Hematopoietic multipotent progenitor cell treated with erythropoietin and hydrocortisone succinate and interleukin-3 and kit ligand, for 8 days (in vitro differentiated cells): ENCODE measurements around the gene ISL2.
A peak's percentile ranks its signal among the peaks of the same experiment; 100 is the strongest.

Experiments used
- DNase-seq: peaks from one replicate; pipeline ENCODE4 v3.0.0-alpha.2; 2015

ISL2 gene

DNA sequence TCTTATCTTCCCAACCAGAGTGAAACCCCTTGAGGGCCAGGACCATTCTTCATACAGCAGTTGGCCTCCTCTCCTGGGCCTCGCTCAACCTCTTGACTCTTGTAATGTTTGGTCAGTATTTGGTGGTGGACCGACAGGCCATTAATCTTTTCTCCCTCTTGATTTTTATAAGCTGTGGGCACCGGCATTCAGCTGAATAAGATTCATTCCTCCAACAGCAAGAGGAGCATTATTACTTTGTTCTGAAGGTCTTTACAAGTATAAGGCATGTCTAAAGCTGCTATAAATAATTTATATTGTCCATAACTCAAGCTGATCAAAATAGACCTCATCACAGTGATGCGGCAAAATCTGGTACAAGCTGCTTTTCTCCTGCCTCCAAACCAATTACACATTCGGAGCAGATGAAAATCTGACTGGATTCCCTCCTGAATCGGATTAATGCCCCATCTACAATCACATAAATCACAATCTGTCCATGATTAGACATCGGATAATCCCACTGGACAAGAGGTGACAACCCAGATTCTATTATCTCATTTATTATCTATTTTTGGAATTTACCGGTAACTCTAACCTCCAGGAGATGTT lies 8.4 kb upstream of the ISL2 start:
- DNase-seq: no peak

DNA sequence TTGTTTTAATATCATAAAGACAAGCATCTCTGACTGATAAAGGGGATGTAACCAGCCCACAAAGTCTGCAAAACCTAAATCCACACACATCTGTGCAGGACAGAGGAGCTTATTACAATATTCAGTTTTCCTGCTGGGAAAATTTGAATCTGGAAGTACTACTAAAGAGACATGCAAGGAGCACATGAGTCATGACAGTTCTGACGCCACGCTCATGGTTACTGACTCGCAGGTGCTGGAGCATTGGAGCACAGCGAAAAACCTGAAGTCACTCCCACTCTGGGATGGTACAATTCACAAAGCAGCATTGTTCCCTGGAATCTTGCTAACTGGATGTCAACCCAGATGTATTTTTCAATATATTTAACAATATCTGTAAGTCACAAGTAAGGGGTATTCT lies 7.6 kb upstream of the ISL2 start:
- DNase-seq: no peak

DNA sequence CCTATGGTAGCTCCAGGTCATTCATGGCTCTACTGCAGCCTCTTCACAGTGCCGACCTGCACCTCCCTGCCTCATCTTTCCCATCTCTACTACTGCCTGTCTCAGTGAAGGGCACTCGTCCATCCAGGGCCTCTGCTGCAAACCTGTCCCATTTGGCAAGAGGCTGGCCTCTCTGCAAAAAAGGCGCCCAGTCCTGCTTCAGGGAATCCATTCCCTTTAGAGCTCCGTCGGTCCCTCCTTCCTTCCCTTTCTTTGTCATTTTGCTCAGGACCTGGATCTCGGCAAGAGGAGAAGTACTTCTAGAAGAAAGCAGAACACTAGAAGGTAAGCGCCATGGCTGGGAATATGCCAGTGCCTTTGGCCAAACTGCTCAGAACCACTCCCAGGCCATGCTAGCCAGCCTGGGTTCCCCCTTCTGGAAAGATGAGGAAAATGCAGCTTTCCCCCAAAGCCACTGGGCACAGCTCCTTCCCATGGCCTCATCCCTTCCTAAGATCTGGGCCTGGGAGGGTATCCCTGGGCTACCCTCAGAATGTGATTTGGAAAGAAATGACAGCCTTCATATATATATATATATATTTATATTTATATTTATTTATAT lies 6.4 kb upstream of the ISL2 start:
- DNase-seq: peak; percentile 54

DNA sequence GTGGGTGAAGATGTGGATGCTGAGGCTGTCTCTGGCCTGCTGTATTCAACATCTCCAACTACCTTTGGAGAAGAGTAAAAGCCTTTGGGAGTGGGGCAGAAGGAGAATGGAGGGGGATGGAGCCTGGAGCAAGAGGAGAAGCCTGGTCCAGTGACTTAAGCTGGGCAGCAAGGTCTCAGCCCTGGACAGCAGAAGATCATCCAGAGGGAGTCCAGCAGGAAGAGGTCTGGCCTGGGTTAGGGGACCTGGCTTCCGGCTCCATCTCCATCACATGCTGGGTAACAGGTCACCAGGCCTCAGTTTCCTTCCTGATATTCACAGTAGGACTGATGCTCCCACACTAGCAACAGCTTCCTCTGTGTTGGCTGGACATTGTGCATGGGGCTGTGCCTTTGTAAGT lies 3.8 kb upstream of the ISL2 start:
- no peak for DNase-seq

DNA sequence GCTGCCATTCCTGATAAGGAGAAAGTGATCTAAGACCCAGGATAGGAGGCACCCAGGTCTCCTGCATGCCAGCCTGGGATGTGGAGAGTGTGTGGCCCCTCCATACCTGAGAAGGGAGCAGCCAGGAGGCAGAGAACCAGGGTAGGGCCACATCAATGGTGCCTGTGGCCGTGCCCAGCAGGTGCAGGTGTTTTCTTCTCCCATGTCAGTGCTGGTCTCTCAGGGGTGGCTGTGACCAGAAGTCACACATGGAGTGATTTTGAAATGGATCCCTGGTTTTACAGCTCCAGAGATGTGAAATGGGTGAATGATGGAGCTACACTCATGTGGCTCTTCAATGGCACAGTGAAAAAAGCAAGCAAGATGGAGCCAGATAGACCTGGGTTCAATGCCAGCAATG lies 3.3 kb upstream of the ISL2 start:
- no peak for DNase-seq

DNA sequence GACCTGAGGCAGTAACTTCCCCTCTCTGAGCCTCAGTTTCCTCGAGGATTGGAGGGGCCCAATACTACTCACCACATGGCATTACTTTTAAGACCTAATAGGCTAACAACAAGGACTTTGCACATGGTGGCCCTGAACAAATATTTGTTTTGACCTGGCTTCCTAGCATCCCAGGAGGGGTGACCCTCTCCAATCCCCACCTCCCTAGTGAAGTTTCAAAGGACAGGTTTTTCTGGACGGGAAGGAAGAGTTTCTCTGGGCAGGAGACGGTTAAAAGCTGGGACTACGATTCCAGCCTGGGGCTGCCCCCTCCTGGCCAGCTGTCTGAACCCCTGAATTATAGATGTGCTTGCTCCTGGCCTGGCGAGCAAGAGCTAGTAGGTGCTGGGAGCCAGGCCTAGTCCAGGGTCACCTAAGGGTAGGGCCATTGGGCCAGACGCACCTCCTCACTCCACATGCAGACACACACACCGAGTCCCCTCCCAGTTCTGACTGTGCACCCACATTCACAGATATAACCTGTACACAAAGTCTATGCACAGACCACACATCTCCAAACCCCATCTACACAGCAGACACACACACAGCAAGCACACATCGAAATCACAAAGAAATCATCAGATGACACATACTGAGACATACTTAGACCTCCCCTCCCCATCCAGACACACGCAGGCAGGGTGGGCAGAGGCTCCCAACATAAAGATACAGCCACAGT lies 2.7 kb upstream of the ISL2 start:
- no peak for DNase-seq

DNA sequence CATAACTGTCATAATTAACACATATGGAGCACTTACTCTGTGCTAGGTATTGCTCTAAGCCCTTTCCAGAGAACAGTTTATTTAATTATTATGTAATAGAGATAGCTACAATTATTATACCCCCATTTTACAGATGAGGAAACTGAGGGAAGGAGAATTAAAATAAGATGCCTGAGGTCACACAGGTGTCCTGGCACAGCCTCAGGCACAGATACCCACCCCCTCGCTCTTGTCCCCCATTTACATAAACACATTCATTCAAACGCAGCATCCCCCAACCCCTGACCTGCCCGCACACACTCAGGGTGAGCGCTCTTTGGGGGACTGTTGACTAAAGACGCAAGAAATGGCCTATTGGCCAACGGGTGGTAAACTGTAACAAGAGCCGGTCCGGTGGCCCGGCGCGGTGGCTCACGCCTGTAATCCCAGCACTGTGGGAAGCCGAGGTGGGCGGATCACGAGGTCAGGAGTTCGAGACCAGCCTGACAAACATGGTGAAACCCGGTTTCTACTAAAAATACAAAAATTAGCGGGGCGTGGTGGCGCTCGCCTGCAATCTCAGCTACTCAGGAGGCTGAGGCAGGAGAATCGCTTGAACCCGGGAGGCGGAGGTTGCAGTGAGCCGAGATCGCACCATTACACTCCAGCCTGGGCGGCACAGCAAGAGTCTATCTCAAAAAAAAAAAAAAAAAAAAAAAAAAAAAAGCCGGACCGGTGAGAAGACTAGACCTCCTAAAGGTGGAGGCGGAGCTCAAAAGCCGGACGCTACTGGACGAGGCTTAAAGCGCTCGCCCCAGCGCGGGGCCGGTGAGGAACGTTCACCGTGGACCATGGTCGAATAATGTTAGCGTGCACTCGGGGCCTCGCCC lies 1.9 kb upstream of the ISL2 start:
- no peak for DNase-seq

DNA sequence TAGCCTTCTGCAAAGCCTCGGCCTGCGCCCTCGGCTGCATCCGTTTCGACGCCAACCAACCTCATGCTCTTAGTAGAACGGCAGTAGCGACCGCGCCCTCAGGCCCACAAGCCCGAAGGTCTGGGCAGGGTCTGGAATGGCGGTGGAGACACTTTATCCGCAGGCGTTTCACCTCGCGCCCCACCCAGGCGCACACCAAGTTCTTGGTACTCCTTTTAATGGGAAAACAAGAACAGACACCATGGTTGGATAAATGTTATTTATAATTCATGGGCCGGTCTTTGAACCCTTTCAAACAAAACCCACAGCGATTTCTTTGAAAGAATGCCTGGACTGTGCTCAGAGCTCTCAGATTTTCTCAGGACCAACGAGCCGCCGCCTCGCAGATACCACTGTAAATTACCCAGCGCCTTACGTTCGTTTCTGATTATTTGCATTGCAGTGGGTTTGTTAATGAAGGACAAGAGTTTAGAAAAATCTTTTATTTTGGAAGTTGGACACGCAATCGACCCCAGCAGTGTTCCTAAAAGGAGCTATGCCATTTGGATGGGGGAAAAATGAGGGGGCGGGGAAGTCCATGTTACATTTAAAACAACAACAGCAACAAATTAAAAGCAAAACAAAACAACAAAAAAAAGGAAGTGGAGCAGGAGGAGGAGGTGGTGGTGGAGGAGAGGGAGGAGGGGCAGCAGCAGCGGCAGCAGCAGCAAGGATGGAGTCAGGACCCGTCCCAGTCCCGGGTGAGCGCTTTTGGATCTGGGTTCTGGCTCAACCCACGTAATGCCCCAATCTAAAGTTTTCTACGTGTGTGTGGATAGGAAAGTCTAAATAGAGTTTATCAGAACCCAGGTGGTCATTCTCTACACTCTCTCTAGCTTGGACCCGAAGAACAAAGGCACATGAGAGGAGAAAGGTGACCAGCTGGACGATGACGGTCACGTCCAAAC lies 993 bp upstream of the ISL2 start:
- DNase-seq: no peak

DNA sequence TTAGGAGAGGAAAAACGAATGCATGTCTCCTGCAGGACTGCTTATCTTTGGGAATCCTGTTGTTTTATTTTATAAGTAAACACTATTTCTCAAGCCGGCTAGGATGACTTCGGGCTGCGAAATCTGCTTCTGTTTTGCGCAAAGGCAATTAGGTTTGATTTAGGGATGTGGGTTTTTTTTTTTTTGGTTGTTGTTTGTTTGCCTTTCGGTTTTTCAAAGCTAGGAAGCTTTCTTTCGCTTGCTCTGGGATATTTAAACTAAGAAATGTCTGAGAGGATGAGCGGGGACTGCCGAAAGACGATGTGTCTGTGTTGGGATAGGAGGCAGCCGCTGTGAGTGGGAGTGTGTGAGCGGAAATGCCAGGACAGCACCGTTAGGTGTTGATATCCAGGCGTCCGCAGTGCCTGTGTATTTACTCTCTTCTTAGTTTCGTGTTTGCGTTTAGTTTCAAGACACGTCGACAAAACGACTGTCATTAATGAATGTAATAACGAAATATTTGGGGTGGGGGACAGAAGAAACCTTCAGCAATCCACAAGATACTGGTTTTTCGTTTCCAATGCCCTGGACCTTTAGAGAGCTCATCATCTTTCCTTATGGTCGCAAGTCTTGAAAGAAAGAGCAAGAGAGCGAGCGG lies 604 bp downstream of the ISL2 start:
- no peak for DNase-seq

DNA sequence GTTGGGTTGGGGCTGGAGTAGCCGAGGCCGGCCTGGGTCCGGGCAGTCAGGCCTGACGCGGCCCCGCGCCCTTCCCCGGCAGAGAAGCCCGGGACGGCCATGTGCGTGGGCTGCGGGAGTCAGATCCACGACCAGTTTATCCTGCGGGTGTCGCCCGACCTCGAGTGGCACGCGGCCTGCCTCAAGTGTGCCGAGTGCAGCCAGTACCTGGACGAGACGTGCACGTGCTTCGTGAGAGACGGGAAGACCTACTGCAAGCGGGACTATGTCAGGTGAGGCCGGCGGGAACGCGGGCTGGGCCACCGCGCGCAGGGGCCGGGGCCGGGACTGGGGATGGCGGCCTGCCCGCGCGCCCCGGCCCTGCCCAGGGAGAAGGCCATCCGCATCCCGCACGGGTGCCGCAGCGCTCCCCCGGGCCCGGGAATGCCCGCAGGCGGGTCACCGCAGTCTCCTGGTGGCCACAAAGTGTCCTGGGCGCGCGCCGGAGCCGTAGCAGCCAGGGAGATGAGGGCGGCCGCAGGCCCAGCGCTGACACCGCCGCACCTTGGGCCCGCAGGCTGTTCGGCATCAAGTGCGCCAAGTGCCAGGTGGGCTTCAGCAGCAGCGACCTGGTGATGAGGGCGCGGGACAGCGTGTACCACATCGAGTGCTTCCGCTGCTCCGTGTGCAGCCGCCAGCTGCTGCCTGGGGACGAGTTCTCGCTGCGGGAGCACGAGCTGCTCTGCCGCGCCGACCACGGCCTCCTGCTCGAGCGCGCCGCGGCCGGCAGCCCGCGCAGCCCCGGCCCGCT lies 1.3 kb downstream of the ISL2 start:
- DNase-seq: no peak

DNA sequence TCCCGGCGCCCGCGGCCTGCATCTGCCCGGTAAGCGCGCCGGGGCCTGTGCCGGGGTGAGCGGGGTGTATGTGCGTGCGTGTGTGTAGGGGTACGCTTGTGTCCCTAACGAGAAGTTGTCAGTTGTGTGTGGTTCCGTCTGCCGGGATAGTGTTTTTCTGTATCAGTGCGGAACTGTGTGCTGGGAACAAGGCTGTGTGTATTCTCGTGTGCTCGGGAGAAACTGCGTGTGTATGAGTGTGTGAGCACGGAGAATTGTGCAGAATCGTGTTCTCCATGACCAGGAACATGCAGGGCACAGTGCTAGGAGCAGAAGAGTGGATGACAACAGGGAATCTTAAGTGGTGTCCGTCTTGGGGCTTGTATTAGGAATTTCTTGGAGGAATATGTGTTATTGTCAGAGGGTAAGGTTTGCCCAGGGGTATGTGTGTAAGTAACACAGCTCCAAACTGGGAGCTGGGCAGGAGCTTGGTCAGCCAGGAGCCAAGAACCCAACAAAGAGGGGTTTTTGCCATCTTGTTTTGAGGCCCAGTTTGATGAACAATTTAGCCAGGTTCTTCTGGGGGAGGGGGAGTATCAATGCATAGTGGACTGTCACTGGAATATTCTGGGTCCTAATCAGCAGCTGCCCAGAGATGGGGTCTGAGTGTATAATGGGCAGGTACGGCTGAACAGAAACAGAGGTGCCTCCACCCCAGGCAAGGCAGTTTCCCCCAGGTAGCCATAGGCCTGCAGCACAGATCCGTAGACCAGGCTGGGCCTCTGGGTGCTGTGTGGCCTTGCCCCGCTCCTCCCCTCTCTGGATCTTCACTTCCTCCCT lies 2.1 kb downstream of the ISL2 start:
- DNase-seq: no peak

DNA sequence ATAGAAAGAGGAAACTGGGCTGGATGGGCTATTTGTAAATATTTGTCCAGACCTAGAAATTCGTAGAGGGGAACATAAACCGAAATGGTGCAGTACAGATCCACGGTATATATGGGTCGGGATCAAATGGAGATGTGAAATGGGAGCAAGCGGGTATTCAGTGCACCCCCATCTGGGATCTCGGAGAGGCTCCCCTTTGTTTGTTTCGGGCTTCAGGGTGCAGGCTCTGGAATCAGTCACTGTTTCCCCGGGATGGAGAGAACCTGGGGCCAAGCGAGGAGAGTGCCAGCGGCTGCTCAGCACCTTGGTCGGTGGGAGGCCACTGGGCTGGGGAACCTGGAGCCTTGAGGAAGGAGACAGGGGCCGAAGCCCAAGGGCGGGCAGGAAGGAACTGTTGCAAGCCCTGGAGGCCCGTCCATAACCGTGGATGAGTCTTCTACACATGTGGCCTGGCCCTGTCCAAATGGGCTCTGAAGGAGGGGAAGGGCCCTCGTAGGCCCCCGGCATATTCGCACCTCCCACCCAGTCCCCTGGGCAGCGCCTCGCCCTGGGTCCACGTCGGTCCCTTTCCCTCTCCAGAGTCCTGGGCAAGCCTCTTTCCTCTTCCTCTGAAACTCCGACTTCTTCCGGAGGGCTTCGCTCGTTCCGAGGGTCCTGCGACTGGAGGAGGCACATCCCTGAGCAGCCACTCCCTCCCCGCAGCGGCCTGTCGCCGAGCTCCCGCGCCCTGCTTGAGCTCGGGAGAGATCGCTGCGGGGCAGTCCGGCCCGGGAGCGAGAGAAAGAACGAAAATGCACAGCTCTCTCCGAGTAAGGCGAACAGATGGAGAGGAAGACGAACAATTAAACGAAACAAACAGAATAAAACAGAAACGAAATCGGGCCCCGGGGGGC lies 3.0 kb downstream of the ISL2 start:
- no peak for DNase-seq

DNA sequence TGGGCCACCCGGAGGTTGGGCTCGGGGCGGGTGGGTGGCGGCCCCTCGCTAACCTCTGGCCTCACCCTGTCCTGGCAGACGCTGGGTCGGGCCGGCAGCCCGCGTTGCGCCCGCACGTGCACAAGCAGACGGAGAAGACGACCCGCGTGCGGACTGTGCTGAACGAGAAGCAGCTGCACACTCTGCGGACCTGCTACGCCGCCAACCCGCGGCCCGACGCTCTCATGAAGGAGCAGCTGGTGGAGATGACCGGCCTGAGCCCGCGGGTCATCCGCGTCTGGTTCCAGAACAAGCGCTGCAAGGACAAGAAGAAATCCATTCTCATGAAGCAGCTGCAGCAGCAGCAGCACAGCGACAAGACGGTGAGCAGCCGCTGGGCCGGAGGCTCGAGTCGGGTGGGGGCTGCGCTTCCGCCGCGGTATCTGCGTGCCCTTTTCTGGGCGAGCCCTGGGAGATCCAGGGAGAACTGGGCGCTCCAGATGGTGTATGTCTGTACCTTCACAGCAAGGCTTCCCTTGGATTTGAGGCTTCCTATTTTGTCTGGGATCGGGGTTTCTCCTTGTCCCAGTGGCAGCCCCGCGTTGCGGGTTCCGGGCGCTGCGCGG lies 3.7 kb downstream of the ISL2 start:
- peak; percentile 32 for DNase-seq

DNA sequence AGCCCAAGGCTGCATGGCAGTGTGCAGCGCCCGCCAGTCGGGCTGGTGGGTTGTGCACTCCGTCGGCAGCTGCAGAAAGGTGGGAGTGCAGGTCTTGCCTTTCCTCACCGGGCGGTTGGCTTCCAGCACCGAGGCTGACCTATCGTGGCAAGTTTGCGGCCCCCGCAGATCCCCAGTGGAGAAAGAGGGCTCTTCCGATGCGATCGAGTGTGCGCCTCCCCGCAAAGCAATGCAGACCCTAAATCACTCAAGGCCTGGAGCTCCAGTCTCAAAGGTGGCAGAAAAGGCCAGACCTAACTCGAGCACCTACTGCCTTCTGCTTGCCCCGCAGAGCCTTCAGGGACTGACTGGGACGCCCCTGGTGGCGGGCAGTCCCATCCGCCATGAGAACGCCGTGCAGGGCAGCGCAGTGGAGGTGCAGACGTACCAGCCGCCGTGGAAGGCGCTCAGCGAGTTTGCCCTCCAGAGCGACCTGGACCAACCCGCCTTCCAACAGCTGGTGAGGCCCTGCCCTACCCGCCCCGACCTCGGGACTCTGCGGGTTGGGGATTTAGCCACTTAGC lies 4.3 kb downstream of the ISL2 start:
- peak; percentile 41 for DNase-seq

DNA sequence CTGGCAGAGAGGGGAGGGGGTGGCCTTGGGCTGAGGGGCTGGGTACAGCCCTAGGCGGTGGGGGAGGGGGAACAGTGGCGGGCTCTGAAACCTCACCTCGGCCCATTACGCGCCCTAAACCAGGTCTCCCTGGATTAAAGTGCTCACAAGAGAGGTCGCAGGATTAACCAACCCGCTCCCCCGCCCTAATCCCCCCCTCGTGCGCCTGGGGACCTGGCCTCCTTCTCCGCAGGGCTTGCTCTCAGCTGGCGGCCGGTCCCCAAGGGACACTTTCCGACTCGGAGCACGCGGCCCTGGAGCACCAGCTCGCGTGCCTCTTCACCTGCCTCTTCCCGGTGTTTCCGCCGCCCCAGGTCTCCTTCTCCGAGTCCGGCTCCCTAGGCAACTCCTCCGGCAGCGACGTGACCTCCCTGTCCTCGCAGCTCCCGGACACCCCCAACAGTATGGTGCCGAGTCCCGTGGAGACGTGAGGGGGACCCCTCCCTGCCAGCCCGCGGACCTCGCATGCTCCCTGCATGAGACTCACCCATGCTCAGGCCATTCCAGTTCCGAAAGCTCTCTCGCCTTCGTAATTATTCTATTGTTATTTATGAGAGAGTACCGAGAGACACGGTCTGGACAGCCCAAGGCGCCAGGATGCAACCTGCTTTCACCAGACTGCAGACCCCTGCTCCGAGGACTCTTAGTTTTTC lies 4.9 kb downstream of the ISL2 start:
- DNase-seq: no peak

DNA sequence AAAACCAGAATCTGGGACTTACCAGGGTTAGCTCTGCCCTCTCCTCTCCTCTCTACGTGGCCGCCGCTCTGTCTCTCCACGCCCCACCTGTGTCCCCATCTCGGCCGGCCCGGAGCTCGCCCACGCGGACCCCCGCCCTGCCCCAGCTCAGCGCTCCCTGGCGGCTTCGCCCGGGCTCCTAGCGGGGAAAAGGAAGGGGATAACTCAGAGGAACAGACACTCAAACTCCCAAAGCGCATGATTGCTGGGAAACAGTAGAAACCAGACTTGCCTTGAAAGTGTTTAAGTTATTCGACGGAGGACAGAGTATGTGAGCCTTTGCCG lies 5.4 kb downstream of the ISL2 start:
- no peak for DNase-seq

DNA sequence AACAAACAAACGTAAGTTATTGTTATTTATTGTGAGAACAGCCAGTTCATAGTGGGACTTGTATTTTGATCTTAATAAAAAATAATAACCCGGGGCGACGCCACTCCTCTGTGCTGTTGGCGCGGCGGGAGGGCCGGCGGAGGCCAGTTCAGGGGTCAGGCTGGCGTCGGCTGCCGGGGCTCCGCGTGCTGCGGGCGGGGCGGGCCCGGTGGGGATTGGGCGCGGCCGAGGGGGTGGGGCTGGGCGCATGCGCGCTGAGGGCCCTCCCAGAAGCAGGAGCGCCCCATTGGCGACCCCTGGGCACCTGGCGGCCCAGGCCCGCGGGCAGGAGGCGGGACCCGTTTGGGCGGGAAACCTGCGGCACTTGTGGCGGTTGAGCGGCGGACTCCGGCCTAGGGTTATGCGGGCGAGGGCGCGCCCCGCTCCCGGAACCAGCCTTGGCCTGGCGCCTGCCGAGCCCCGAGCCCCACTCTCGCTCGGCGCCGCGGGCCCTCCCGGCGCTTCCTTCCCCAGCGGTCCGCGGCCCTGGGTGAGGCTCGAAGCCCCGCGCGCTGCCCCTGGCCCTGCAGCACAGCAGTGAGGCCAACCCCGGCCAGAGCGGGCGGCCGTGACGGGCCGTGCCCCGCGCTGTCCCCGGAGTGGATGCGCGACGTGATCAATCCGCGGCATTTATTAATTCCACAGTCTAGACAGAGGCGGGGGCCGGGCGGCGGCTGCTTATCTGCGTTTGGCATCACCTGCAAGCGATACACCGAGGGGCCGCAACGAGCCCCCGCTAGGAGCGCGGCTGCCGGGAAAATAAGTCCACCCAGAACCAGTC lies 6.0 kb downstream of the ISL2 start:
- DNase-seq: no peak
